HEK293 (cell line): ENCODE measurements around the gene DAAM2.

ENCODE experiments used
- CTCF ChIA-PET: fragments of 350-600 bp; formaldehyde crosslinking; extraction: SDS; loops from one replicate; lab custom pipeline; 2021; ENCODE audit warnings: antibody characterized with exemption; lab: Yijun Ruan, JAX
- POLR2A ChIA-PET: fragments of 300-600 bp; formaldehyde crosslinking; extraction: SDS; loops from one replicate; lab custom pipeline; 2020; ENCODE audit warnings: antibody characterized with exemption, inconsistent platforms; lab: Yijun Ruan, JAX
- H3K27ac ChIP-seq: fragments of 200-500 bp; sonication (Bioruptor generic); 2 replicates; pipeline ENCODE4 v1.5.1; 2014; ENCODE audit warnings: low read depth, low read length, control low read depth, inconsistent platforms; ENCODE audit errors: extremely low read depth
- H3K36me3 ChIP-seq, 2 experiments: fragments of 200-500 bp in 1 of 2; sonication (Bioruptor generic) in 1 of 2; 1 replicate in 1 of 2; 2 replicates in 1 of 2; pipeline ENCODE4 v1.5.1; 2014 to 2017; ENCODE audit warnings: inconsistent platforms in 2 of 2, low read length in 2 of 2; ENCODE audit not compliant: control insufficient read depth in 2 of 2, insufficient read depth in 1 of 2
- H3K4me1 ChIP-seq: fragments of 200-500 bp; sonication (Bioruptor generic); 2 replicates; pipeline ENCODE4 v1.5.1; 2014; ENCODE audit warnings: mild to moderate bottlenecking, low read length, inconsistent platforms; ENCODE audit not compliant: control insufficient read depth, insufficient read depth
- H3K4me3 ChIP-seq: 2 replicates; pipeline ENCODE4 v1.5.1; 2011; ENCODE audit warnings: low read depth, mild to moderate bottlenecking, control low read depth, low read length, moderate library complexity
- H3K9me3 ChIP-seq: fragments of 200-500 bp; sonication (Bioruptor generic); 2 replicates; pipeline ENCODE4 v1.5.1; 2014; ENCODE audit warnings: low read depth, low read length, inconsistent platforms; ENCODE audit not compliant: control insufficient read depth, insufficient read depth
- ELK4 ChIP-seq: IDR thresholded peaks from 2 replicates; pipeline ENCODE4 v1.6.1; 2011; ENCODE audit warnings: mild to moderate bottlenecking, low read depth, low read length, borderline replicate concordance
- PRDM6 ChIP-seq: fragments of 450-650 bp; formaldehyde crosslinking; IDR thresholded peaks from 2 replicates; pipeline ENCODE4 v1.5.1; 2017; ENCODE audit warnings: missing biosample characterization, missing genetic modification characterization
- SP2 ChIP-seq: fragments of 450-650 bp; formaldehyde crosslinking; IDR thresholded peaks from 2 replicates; pipeline ENCODE4 v1.5.1; 2016; ENCODE audit warnings: missing biosample characterization, missing genetic modification characterization
- SP7 ChIP-seq: fragments of 450-650 bp; formaldehyde crosslinking; IDR thresholded peaks from 2 replicates; pipeline ENCODE4 v1.5.1; 2016; ENCODE audit warnings: missing biosample characterization, missing genetic modification characterization
- YY1 ChIP-seq: fragments of 450-650 bp; formaldehyde crosslinking; IDR thresholded peaks from 2 replicates; pipeline ENCODE4 v1.5.1; 2018; ENCODE audit warnings: missing biosample characterization, missing genetic modification characterization
- YY2 ChIP-seq: fragments of 450-650 bp; formaldehyde crosslinking; IDR thresholded peaks from 2 replicates; pipeline ENCODE4 v1.5.1; 2016; ENCODE audit warnings: missing biosample characterization, missing genetic modification characterization
- ZNF10 ChIP-seq: fragments of 450-650 bp; formaldehyde crosslinking; IDR thresholded peaks from 2 replicates; pipeline ENCODE4 v1.5.1; 2017; ENCODE audit warnings: missing biosample characterization, missing genetic modification characterization
- ZNF16 ChIP-seq: fragments of 450-650 bp; formaldehyde crosslinking; IDR thresholded peaks from 2 replicates; pipeline ENCODE4 v1.5.1; 2016; ENCODE audit warnings: low read depth, missing biosample characterization, missing genetic modification characterization
- ZNF169 ChIP-seq: fragments of 450-650 bp; formaldehyde crosslinking; IDR thresholded peaks from 2 replicates; pipeline ENCODE4 v1.5.1; 2016; ENCODE audit warnings: missing biosample characterization, missing genetic modification characterization
- ZNF184 ChIP-seq: fragments of 450-650 bp; IDR thresholded peaks from 2 replicates; pipeline ENCODE4 v1.5.1; 2018; ENCODE audit warnings: missing biosample characterization, mild to moderate bottlenecking, missing genetic modification characterization
- ZNF266 ChIP-seq: fragments of 450-650 bp; formaldehyde crosslinking; IDR thresholded peaks from 2 replicates; pipeline ENCODE4 v1.5.1; 2016; ENCODE audit warnings: missing biosample characterization, missing genetic modification characterization, low read depth
- ZNF324 ChIP-seq: fragments of 450-650 bp; formaldehyde crosslinking; IDR thresholded peaks from 2 replicates; pipeline ENCODE4 v1.5.1; 2016; ENCODE audit warnings: missing biosample characterization, missing genetic modification characterization
- ZNF433 ChIP-seq: fragments of 450-650 bp; formaldehyde crosslinking; IDR thresholded peaks from 2 replicates; pipeline ENCODE4 v1.5.1; 2016; ENCODE audit warnings: missing biosample characterization, missing genetic modification characterization, low read depth
- ZNF561 ChIP-seq: fragments of 450-650 bp; IDR thresholded peaks from 2 replicates; pipeline ENCODE4 v1.5.1; 2018; ENCODE audit warnings: missing biosample characterization, missing genetic modification characterization, borderline replicate concordance
- ZNF585B ChIP-seq: fragments of 450-650 bp; formaldehyde crosslinking; IDR thresholded peaks from 2 replicates; pipeline ENCODE4 v1.5.1; 2016; ENCODE audit warnings: missing biosample characterization, missing genetic modification characterization
- ZNF610 ChIP-seq: fragments of 450-650 bp; formaldehyde crosslinking; IDR thresholded peaks from 2 replicates; pipeline ENCODE4 v1.5.1; 2016; ENCODE audit warnings: missing biosample characterization, missing genetic modification characterization, borderline replicate concordance
- ZNF645 ChIP-seq: fragments of 450-650 bp; formaldehyde crosslinking; IDR thresholded peaks from 2 replicates; pipeline ENCODE4; 2016; ENCODE audit warnings: missing biosample characterization, missing genetic modification characterization
- ZNF664 ChIP-seq: fragments of 450-650 bp; formaldehyde crosslinking; IDR thresholded peaks from 2 replicates; pipeline ENCODE4 v1.5.1; 2016; ENCODE audit warnings: missing biosample characterization, missing genetic modification characterization
- ZNF768 ChIP-seq: fragments of 450-650 bp; formaldehyde crosslinking; IDR thresholded peaks from 2 replicates; pipeline ENCODE4 v1.5.1; 2018; ENCODE audit warnings: missing biosample characterization, mild to moderate bottlenecking, missing genetic modification characterization
- ZNF776 ChIP-seq: fragments of 450-650 bp; formaldehyde crosslinking; IDR thresholded peaks from 2 replicates; pipeline ENCODE4 v1.5.0; 2017; ENCODE audit warnings: missing biosample characterization, missing genetic modification characterization, borderline replicate concordance
- ZNF792 ChIP-seq: fragments of 450-650 bp; formaldehyde crosslinking; IDR thresholded peaks from 2 replicates; pipeline ENCODE4 v1.5.1; 2016; ENCODE audit warnings: missing biosample characterization, missing genetic modification characterization

Gene DAAM2

GRCh38 chr6:39905640-39905975 is 113.4 kb downstream of the DAAM2 start:
- CTCF ChIA-PET = interaction anchor here (0.7 to 1.2 kb wide), 3 partner anchors 12 to 542 kb away, joined by 3 to 4 read pairs (median 4); no protein-coding TSS in a partner anchor
- H3K9me3 ChIP-seq = no peaks in the 10 kb centered on the region
- TF ChIP-seq ZNF585B (no peak), ZNF610 (tag by site-specific recombination) (no peak), ZNF169 (tag by site-specific recombination) (no peak), ZNF792 (tag by site-specific recombination) (no peak), ZNF10 (tag by site-specific recombination) (no peak), ZNF768 (tag by site-specific recombination) (no peak), ZNF645 (tag by site-specific recombination) (no peak), YY1 (no peak)
- TF ChIP-seq, all 188 proteins: peak for 0
- peaks cover 0 to 33% of the 10 kb centered on the region in 2 experiments; a peak in 1 of 3 replicates for H3K36me3 ChIP-seq
- POLR2A ChIA-PET = no interaction called here
- H3K4me3 ChIP-seq = no peak overlapping the region
- H3K27ac ChIP-seq = no peak overlapping the region
- no peaks in the 10 kb centered on the region for H3K4me1 ChIP-seq

GRCh38 chr6:39906318-39906761 is 114.2 kb downstream of the DAAM2 start:
- CTCF ChIA-PET = interaction anchor here (1.2 kb wide), 1 partner anchor 536 kb away, joined by 3 read pairs; no protein-coding TSS in a partner anchor
- Histone ChIP-seq H3K36me3 (peaks cover 0 to 26% of the 10 kb centered on the region in 2 experiments; a peak in 1 of 3 replicates), H3K4me1 (no peaks in the 10 kb centered on the region), H3K4me3 (no peak overlapping the region), H3K9me3 (no peaks in the 10 kb centered on the region), H3K27ac (no peak overlapping the region)
- POLR2A ChIA-PET = no interaction called here
- TF ChIP-seq YY2 (tag by site-specific recombination) = no peak
- no peak for TF ChIP-seq ZNF266 (tag by site-specific recombination)
- no peak for TF ChIP-seq ZNF561 (tag by site-specific recombination)
- no peak for TF ChIP-seq ZNF433 (tag by site-specific recombination)
- no peak for TF ChIP-seq SP7
- no peak for TF ChIP-seq ZNF16 (tag by site-specific recombination)
- TF ChIP-seq ZNF776 (tag by site-specific recombination) = no peak
- no peak for TF ChIP-seq SP2
- TF ChIP-seq ZNF324 (tag by site-specific recombination) = no peak
- no peak for TF ChIP-seq ELK4
- no peak for TF ChIP-seq ZNF169 (tag by site-specific recombination)
- TF ChIP-seq ZNF184 = no peak
- no peak for TF ChIP-seq ZNF664 (tag by site-specific recombination)
- no peak for TF ChIP-seq PRDM6 (tag by site-specific recombination)
